ENCODE data around the gene NETO1.

NETO1 gene, protein sequence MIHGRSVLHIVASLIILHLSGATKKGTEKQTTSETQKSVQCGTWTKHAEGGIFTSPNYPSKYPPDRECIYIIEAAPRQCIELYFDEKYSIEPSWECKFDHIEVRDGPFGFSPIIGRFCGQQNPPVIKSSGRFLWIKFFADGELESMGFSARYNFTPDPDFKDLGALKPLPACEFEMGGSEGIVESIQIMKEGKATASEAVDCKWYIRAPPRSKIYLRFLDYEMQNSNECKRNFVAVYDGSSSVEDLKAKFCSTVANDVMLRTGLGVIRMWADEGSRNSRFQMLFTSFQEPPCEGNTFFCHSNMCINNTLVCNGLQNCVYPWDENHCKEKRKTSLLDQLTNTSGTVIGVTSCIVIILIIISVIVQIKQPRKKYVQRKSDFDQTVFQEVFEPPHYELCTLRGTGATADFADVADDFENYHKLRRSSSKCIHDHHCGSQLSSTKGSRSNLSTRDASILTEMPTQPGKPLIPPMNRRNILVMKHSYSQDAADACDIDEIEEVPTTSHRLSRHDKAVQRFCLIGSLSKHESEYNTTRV

GRCh38 chr18:72867746-72868584 is at the start of gene NETO1:
TSS of gene NETO1 (minus strand) at chr18:72867987. CDS start at chr18:72867291, 696 bp downstream.
- DNase-seq: peak; percentile 88

DNA sequence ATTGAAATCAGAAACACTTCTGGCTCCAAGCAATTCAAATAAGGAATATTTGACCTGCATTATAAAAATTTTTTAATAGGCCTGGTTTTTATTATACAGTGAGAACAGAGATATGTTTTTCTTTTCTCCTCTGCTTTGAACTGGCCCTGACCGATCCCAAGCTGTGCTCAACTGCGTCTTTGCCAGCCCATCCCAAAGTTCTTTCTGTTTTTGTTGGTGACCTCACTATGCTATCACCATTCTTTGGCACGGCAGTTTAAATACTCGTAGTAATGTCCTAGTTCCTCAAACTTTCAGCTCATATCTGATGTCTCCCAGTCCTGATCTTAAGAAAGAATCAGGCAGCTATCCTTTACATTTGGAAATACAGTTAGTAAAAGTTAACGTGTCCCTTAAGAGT is 42.3 kb upstream of the NETO1 start:
- no peak for DNase-seq

GRCh38 chr18:72908181-72908580 is 40.4 kb upstream of the NETO1 start:
- DNase-seq: no peak

- DNase-seq: no peak
These were observed 35.2 kb upstream of the NETO1 start for GRCh38 chr18:72903033-72903432.

DNA sequence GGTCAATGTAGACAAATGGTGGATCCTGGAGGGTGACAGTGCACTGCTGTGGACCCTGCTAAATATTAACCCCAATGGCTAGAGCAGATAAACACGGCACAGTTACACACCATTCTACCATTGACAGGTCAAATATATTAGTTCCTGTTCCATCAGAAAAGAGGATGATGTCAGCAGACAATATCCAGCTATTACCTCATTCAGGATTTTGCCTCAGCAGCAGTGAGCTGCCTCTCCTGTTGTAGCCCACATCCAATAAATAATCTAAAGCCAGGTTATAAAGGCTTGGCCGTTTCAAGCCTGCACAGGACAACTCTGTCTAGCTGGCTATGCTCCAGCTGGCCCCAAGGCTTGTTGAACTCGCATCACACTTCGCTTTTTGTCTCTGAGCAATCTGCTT is 31.6 kb upstream of the NETO1 start:
- peak; percentile 84 for DNase-seq

DNA sequence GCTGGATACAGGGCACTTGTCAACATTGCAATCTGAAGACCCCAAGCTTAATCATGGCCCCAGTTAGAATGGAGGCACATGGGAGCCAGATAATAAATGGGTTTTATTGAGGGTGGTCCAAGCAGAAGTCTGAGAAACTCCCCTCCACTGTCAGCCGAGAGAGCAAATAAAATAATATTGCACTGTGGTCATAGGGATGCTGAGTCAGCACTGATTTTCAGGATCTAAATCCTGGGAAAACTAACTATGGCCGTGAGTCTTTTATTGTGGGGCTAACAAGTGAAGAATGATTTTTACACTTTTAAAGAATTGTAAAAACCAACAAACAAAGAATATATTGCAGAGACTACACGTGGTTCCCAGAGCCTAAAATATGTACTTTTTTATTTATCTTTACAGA is 31.1 kb upstream of the NETO1 start:
- DNase-seq: no peak

DNA sequence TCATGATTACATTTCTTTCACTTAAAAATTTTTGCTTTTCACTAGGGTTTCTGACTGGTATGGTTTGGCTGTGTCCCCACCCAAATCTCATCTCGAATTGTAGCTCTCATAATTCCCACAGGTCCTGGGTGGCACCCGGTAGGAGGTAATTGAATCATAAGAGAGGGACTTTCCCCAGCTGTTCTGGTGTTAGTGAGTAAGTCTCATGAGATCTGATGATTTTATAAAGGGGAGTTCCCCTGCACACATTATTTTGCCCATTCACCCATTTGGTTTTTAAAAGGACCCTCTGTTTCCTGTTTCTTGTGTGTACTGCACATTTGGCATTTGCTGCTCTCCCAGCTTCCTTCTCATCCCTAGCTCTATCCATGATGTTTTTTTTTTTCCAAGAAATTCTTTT is 27.8 kb upstream of the NETO1 start:
- peak; percentile 22 for DNase-seq

- no peak for DNase-seq
These were observed 10.8 kb upstream of the NETO1 start for GRCh38 chr18:72878561-72878960.

GRCh38 chr18:72878143-72878542 is 10.4 kb upstream of the NETO1 start:
- no peak for DNase-seq

DNA sequence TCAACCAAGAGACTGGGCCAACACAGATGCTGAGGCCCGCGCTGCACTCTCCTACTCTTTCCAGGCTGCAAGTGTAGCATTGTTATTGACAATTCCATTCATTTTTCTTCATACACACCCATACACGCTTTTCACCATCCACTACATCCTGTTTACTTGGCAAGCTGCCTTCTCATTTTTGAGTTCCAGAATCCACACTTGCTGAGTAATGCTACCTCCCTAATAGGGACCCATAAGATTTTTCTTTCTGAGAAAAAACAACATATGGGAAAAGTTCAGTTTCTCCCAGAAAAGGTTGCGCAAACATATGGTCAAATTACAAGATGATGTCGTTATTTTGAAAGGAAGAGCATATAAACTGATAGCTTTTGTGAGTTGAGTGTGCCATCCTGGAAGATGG is 3.3 kb upstream of the NETO1 start:
- DNase-seq: peak; percentile 45

- peak; percentile 79 for DNase-seq
These were observed 1.7 kb upstream of the NETO1 start for GRCh38 chr18:72869226-72870185.

DNA sequence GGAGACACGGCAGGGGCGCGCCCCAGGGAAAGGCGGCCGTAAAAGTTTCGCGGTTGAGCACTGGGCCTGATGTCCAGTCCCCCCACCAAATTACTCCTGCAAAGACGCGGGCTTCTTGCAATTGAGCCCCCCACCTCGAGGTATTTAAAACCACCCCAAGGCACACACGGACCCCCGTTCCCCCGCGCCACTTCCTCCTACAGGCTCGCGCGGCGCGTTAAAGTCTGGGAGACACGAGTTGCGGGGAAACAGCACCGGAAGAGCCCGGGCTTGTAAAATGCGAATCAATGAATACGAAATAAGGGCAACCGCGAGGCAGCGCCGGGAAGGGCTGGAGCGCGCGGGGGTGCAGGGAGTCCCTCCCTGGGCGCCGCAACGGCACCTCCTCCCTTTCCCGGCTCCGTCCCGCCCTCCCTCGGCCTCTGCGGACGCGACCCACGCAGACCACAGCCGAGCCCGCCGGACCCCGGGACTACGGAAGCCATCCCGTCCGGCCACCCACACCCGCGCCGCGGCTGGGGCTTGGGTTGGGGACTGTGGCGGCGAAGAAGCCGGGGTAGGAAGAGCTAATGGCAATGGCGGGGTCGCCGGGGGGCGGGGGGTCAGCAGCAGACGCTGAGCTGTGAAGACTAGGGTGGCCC is 918 bp upstream of the NETO1 start:
- peak; percentile 80 for DNase-seq

GRCh38 chr18:72866901-72867745 is 664 bp downstream of the NETO1 start:
- peak; percentile 87 for DNase-seq

- peak; percentile 80 for DNase-seq
These were observed 1.3 kb downstream of the NETO1 start for GRCh38 chr18:72866442-72866900.

GRCh38 chr18:72863754-72864153 is 4.0 kb downstream of the NETO1 start:
- no peak for DNase-seq

DNA sequence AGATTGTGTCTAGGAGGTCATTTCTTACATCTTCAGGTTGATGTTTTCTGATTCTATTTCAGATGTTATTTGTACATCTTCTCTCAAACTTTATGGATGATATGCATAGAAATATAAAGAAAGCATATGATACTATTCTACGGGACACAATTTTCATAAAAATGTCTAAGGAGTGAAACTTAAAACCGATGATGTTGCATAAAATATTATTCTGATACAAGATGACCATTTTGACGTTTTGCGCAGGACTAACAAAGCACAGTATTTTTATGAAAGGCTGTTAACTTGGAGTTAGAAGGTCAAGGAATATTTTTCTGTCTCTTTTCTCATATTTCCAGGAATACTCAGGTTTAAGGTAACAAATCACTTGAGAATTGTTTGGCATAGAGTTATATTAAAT is 8.7 kb downstream of the NETO1 start:
- no peak for DNase-seq

GRCh38 chr18:72849671-72850070 is 18.1 kb downstream of the NETO1 start:
- no peak for DNase-seq

- peak; percentile 55 for DNase-seq
These were observed 19.1 kb downstream of the NETO1 start for GRCh38 chr18:72848503-72849237.

- DNase-seq: no peak
These were observed 20.0 kb downstream of the NETO1 start for GRCh38 chr18:72847771-72848170.
